Uterus (tissue), 4 donors: ENCODE measurements around the gene PDXP. TPM values are rescaled to one million over a fixed set of nuclear protein-coding genes. Genes with fewer than 3 reads are reported as not detected.

ENCODE experiments used
- DNase-seq, 2 donors: peaks; one replicate each; pipeline ENCODE4 v3.0.0-alpha.2; 2019 to 2020
- H3K27ac ChIP-seq, 2 donors: fragments of 200-600 bp; sonication (generic); 1 replicate in 1 of 2; 2 replicates in 1 of 2; pipeline ENCODE4 v1.5.1; 2016 to 2018
- H3K27me3 ChIP-seq, 2 donors: fragments of 200-600 bp; sonication (generic); one replicate each; pipeline ENCODE4 v1.5.1; 2018 to 2019; ENCODE audit warnings: control low read depth in 1 of 2
- H3K36me3 ChIP-seq, 2 donors: fragments of 200-600 bp; sonication (generic); one replicate each; pipeline ENCODE4 v1.5.1; 2019; ENCODE audit warnings: control low read depth in 1 of 2
- H3K4me1 ChIP-seq, 2 donors: fragments of 200-600 bp; sonication (generic); one replicate each; pipeline ENCODE4 v1.5.1; 2018 to 2019; ENCODE audit warnings: control low read depth in 1 of 2
- H3K4me3 ChIP-seq, 2 donors: fragments of 200-600 bp; sonication (generic); 1 replicate in 1 of 2; 2 replicates in 1 of 2; pipeline ENCODE4 v1.5.1; 2018 to 2019; ENCODE audit warnings: mild to moderate bottlenecking in 1 of 2
- H3K9me3 ChIP-seq, 2 donors: fragments of 200-600 bp; sonication (generic); one replicate each; pipeline ENCODE4 v1.5.1; 2019; ENCODE audit warnings: control low read depth in 1 of 2
- CTCF ChIP-seq, 4 experiments: fragments of 200-600 bp in 2 of 4; fragments of 450-650 bp in 2 of 4; sonication (generic) in 2 of 4; IDR thresholded peaks; one replicate each; pipeline ENCODE4 v1.5.1; 2016 to 2019; ENCODE audit warnings: antibody characterized with exemption in 4 of 4, mild to moderate bottlenecking in 2 of 4, moderate library complexity in 1 of 4
- POLR2A ChIP-seq, 2 donors: fragments of 450-650 bp; IDR thresholded peaks; one replicate each; pipeline ENCODE4 v1.6.1; 2016; ENCODE audit warnings: antibody characterized with exemption in 2 of 2, mild to moderate bottlenecking in 1 of 2, moderate library complexity in 1 of 2
- intact Hi-C: fragments of 100-400 bp; cut with DNase I; formaldehyde crosslinking; loops from one replicate; pipeline ENCODE4 v1.15.1; 2023; ENCODE audit warnings: low total_unique reads
- small RNA-seq: library from RNA; depleted of rRNA; stranded (forward); fragments of <200 nt; gene quantifications from one replicate; pipeline ENCODE3, GENCODE V24; 2016
- total RNA-seq, 4 donors: library from RNA; depleted of rRNA in 3 of 4; stranded (reverse); fragments of >200 nt in 3 of 4; gene quantifications; one replicate each; pipeline versions ENCODE4 v1.1.0 to v1.2.4, GENCODE V29; 2014 to 2023
- donor health status: DM: yes; HTN: yes; CAD: no.

PDXP gene
- total RNA-seq, 4 donors from 2014 or later, result 0.88 to 10.7 (median 3.7) TPM

GRCh38 chr22:37715760-37716159 lies 57.2 kb downstream of the PDXP start:
- intact Hi-C loops, result no loop called here

More at GRCh38 chr22:37715760-37716159, 57.2 kb downstream of the PDXP start:
- no peak for DNase-seq
- Histone ChIP-seq H3K9me3 (no peaks in the 10 kb centered on the region), H3K36me3 (no peaks in the 10 kb centered on the region), H3K27me3 (no peaks in the 10 kb centered on the region), H3K4me1 (no peaks in the 10 kb centered on the region), H3K27ac (no peak overlapping the region), H3K4me3 (no peak overlapping the region)
- TF ChIP-seq CTCF (IDR thresholded peaks at IDR 0.05), result no peak
- TF ChIP-seq POLR2A (IDR thresholded peaks at IDR 0.05), result no peak

Small RNAs within 50 kb of the gene (small RNA-seq; reads per million reads assigned to genes)
- gene RN7SL385P, result not detected

Other genes starting within 250 kb of the PDXP start
- gene ELFN2, start 231.2 kb upstream of the PDXP start, total RNA-seq, result under 1 TPM in 2 of 4 donors, not detected in 2; 0.30 to 0.76 TPM
- gene MFNG, start 172.3 kb upstream of the PDXP start, total RNA-seq, result 10 to 100 TPM in 3 of 4 donors, 1 to 10 TPM in 1; 7.6 to 71.2 (median 28.7) TPM
- gene CARD10, start 139.3 kb upstream of the PDXP start, total RNA-seq, result 10 to 100 TPM in 2 of 4 donors, 1 to 10 TPM in 2; 4.6 to 23.4 (median 10.2) TPM
- 100 to 1,000 TPM in 1 of 4 donors, 10 to 100 TPM in 3; 10.6 to 101 (median 16.5) TPM for gene CDC42EP1, start 98.2 kb upstream of the PDXP start, total RNA-seq
- gene LGALS2, start 78.6 kb upstream of the PDXP start, total RNA-seq, result not detected
- 10 to 100 TPM; 16.7 to 78.0 (median 35.3) TPM for gene GGA1, start 49.9 kb upstream of the PDXP start, total RNA-seq
- 10 to 100 TPM in 3 of 4 donors, 1 to 10 TPM in 1; 7.4 to 26.2 (median 14.2) TPM for gene SH3BP1, start 19.1 kb upstream of the PDXP start, total RNA-seq
- 1,000 to 10,000 TPM; 1,421 to 3,100 (median 2,146) TPM for gene LGALS1, start 16.9 kb downstream of the PDXP start, total RNA-seq
- 10 to 100 TPM; 11.8 to 74.3 (median 20.9) TPM for gene NOL12, start 27.6 kb downstream of the PDXP start, total RNA-seq
- 100 to 1,000 TPM in 3 of 4 donors, 10 to 100 TPM in 1; 56.2 to 177 (median 127) TPM for gene TRIOBP, start 38.3 kb downstream of the PDXP start, total RNA-seq
- gene GCAT, start 149.2 kb downstream of the PDXP start, total RNA-seq, result 10 to 100 TPM in 3 of 4 donors, 1 to 10 TPM in 1; 3.8 to 53.8 (median 14.9) TPM
- not detected for gene GALR3, start 164.7 kb downstream of the PDXP start, total RNA-seq
- 10 to 100 TPM in 3 of 4 donors, 1 to 10 TPM in 1; 8.5 to 37.7 (median 20.5) TPM for gene ANKRD54, start 185.6 kb downstream of the PDXP start, total RNA-seq
- 100 to 1,000 TPM; 290 to 559 (median 413) TPM for gene EIF3L, start 190.7 kb downstream of the PDXP start, total RNA-seq
- 10 to 100 TPM in 3 of 4 donors, 1 to 10 TPM in 1; 7.4 to 96.6 (median 46.6) TPM for gene MICALL1, start 247.6 kb downstream of the PDXP start, total RNA-seq